B cell (primary cell): ENCODE measurements around the gene SLC2A4.

Source experiments
- CTCF ChIP-seq: fragments of 200-600 bp; IDR thresholded peaks from one replicate; pipeline ENCODE4 v1.8.0; 2022; ENCODE audit warnings: antibody characterized with exemption, mild to moderate bottlenecking
- EZH2 ChIP-seq: IDR thresholded peaks from 2 replicates; pipeline ENCODE4 v1.6.1; 2012; ENCODE audit warnings: borderline replicate concordance, low read depth, mild to moderate bottlenecking, moderate library complexity, low read length; ENCODE audit not compliant: insufficient read depth, poor library complexity, severe bottlenecking

GRCh38 chr17:7296189-7296861 is 14.8 kb downstream of the SLC2A4 start:
- TF ChIP-seq CTCF (peak; percentile 93), EZH2 (no peak)
